ENCODE results near the gene SYK. TPM values are rescaled to one million over a fixed set of nuclear protein-coding genes. Genes with fewer than 3 reads are reported as not detected.

Gene SYK
- total and polyA plus RNA-seq, 2 donors (not counting 1 experiment from before 2014, with no cell fraction given), result 60.3 to 242 TPM

DNA sequence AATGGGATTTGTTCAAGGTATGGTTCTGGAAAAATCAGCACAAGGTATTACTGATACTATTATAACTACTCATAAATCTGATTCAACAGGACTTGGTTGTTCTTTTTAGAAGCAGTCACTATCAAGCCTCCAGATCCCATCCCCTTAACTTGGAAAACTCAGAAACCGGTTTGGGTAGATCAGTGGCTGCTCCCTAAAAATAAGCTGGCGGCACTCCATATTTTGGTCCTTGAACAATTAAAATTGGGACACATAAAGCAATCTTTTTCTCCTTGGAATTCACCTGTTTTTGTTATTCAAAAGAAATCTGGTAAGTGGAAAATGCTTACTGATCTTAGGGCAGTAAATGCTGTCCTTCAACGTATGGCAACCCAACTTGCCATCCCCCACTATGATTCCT is 104.2 kb downstream of the SYK start:
- H3K9ac ChIP-seq (ENCODE audit: low read length), result no peak overlapping the region
- no peak overlapping the region for H2AFZ ChIP-seq (ENCODE audit: insufficient read depth, low read depth, low read length, poor library complexity, severe bottlenecking)
- peaks cover 0 to 3% (median 0%) of the 10 kb centered on the region in 3 donors for H3K9me3 ChIP-seq (ENCODE audit: control extremely low read depth in 1 of 3, control insufficient read depth in 2 of 3, insufficient read depth in 1 of 3, low read length in 2 of 3)
- no peak for TF ChIP-seq EZH2 (IDR thresholded peaks at IDR 0.05; ENCODE audit: borderline replicate concordance, insufficient read depth, low read depth, low read length, poor library complexity, severe bottlenecking)
- TF ChIP-seq CTCF (IDR thresholded peaks at IDR 0.05), result no peak
- intact Hi-C loops (cut with micrococcal nuclease), result no loop called here
- Mint-ChIP-seq H3K27me3 (no peaks in the 10 kb centered on the region), H3K9me3 (ENCODE audit: insufficient read depth) (no peaks in the 10 kb centered on the region), H3K4me1 (peaks cover 39% of the 10 kb centered on the region), H3K27ac (no peak overlapping the region), H3K4me3 (no peak overlapping the region)
- no peak for DNase-seq
- no peak overlapping the region for H3K4me3 ChIP-seq (ENCODE audit: control extremely low read depth in 1 of 5, extremely low read depth in 1 of 5, insufficient read depth in 1 of 5, low read depth in 2 of 5, low read length in 4 of 5)
- WGBS (ENCODE audit: insufficient coverage), result 100% methylated on average over 2 of the region's 3 CpGs
- no peak overlapping the region for H3K27ac ChIP-seq (ENCODE audit: low read length in 2 of 2)
- ChIA-PET POLR2A (no interaction called here), CTCF (interaction anchor here (0.8 to 1.7 kb wide), 4 partner anchors 9 to 519 kb away, joined by 3 to 4 read pairs (median 4); no protein-coding TSS in a partner anchor)
- no peaks in the 10 kb centered on the region for H3K79me2 ChIP-seq (ENCODE audit: control insufficient read depth, insufficient read depth, low read length)
- no peaks in the 10 kb centered on the region for H4K20me1 ChIP-seq (ENCODE audit: control insufficient read depth, insufficient read depth, low read length, poor library complexity, severe bottlenecking)
- H3K4me2 ChIP-seq (replicated peaks; ENCODE audit: low read depth, low read length, poor library complexity, severe bottlenecking), result no peak overlapping the region
- H3K4me1 ChIP-seq (ENCODE audit: control insufficient read depth in 2 of 2, insufficient read depth in 2 of 2, low read length in 2 of 2), result peaks cover 12 to 21% of the 10 kb centered on the region in 2 donors
- H3K27me3 ChIP-seq (replicated peaks in 1 of 4; ENCODE audit: control extremely low read depth in 1 of 4, control insufficient read depth in 3 of 4, insufficient read depth in 4 of 4, low read length in 3 of 4), result no peaks in the 10 kb centered on the region
- ATAC-seq (ENCODE audit: low read depth), result no peak
- peaks cover 0 to 5% of the 10 kb centered on the region in 2 experiments for H3K36me3 ChIP-seq (replicated peaks in 1 of 2; ENCODE audit: control extremely low read depth in 1 of 2, control insufficient read depth in 1 of 2, extremely low read depth in 1 of 2, insufficient read depth in 2 of 2, low read length in 1 of 2)

GRCh38 chr9:90906316-90907055 is 104.9 kb downstream of the SYK start:
- H3K4me1 ChIP-seq (ENCODE audit: control insufficient read depth in 2 of 2, insufficient read depth in 2 of 2, low read length in 2 of 2), result peaks cover 18 to 27% of the 10 kb centered on the region in 2 donors
- WGBS (ENCODE audit: insufficient coverage), result 95% methylated on average over 6 of the region's 8 CpGs
- TF ChIP-seq EZH2 (IDR thresholded peaks at IDR 0.05; ENCODE audit: borderline replicate concordance, insufficient read depth, low read depth, low read length, poor library complexity, severe bottlenecking) (no peak), CTCF (IDR thresholded peaks at IDR 0.05) (no peak)
- no peak overlapping the region for H3K4me2 ChIP-seq (replicated peaks; ENCODE audit: low read depth, low read length, poor library complexity, severe bottlenecking)
- H3K9me3 Mint-ChIP-seq (ENCODE audit: insufficient read depth), result no peaks in the 10 kb centered on the region
- H3K79me2 ChIP-seq (ENCODE audit: control insufficient read depth, insufficient read depth, low read length), result no peaks in the 10 kb centered on the region
- ChIA-PET CTCF (interaction anchor here (0.8 to 1.7 kb wide), 3 partner anchors 8 to 518 kb away, joined by 3 to 4 read pairs (median 3); no protein-coding TSS in a partner anchor), POLR2A (no interaction called here)
- H3K27me3 ChIP-seq (replicated peaks in 1 of 4; ENCODE audit: control extremely low read depth in 1 of 4, control insufficient read depth in 3 of 4, insufficient read depth in 4 of 4, low read length in 3 of 4), result no peaks in the 10 kb centered on the region
- no peaks in the 10 kb centered on the region for H3K27me3 Mint-ChIP-seq
- H3K27ac ChIP-seq (ENCODE audit: low read length in 2 of 2), result no peak overlapping the region
- DNase-seq (no peak), ATAC-seq (ENCODE audit: low read depth) (no peak)
- H3K36me3 ChIP-seq (replicated peaks in 1 of 2; ENCODE audit: control extremely low read depth in 1 of 2, control insufficient read depth in 1 of 2, extremely low read depth in 1 of 2, insufficient read depth in 2 of 2, low read length in 1 of 2), result peaks cover 0 to 5% of the 10 kb centered on the region in 2 experiments
- no peak overlapping the region for H2AFZ ChIP-seq (ENCODE audit: insufficient read depth, low read depth, low read length, poor library complexity, severe bottlenecking)
- peaks cover 44% of the 10 kb centered on the region for H3K4me1 Mint-ChIP-seq
- H3K9me3 ChIP-seq (ENCODE audit: control extremely low read depth in 1 of 3, control insufficient read depth in 2 of 3, insufficient read depth in 1 of 3, low read length in 2 of 3), result peaks cover 0 to 3% (median 0%) of the 10 kb centered on the region in 3 donors
- H4K20me1 ChIP-seq (ENCODE audit: control insufficient read depth, insufficient read depth, low read length, poor library complexity, severe bottlenecking), result no peaks in the 10 kb centered on the region
- intact Hi-C loops (cut with micrococcal nuclease), result no loop called here
- H3K4me3 Mint-ChIP-seq, result no peak overlapping the region
- no peak overlapping the region for H3K4me3 ChIP-seq (ENCODE audit: control extremely low read depth in 1 of 5, extremely low read depth in 1 of 5, insufficient read depth in 1 of 5, low read depth in 2 of 5, low read length in 4 of 5)
- H3K27ac Mint-ChIP-seq, result no peak overlapping the region
- H3K9ac ChIP-seq (ENCODE audit: low read length), result no peak overlapping the region

Measured in B cell (primary cell).